Activated CD4-positive, alpha-beta T cell treated with anti-CD3 and anti-CD28 coated beads, Interleukin-2, amount 10 ng/mL, durations not matched to agents 24 days and 14 days (primary cell): ENCODE measurements around the gene FARP1. TPM values are rescaled to one million over a fixed set of nuclear protein-coding genes. Genes with fewer than 3 reads are reported as not detected.
"Not testable (repeated sequence)": the region's sequence is repeated elsewhere in the genome, so short reads cannot be mapped to it uniquely, and the experiment has no call there.

Experiments used
- DNase-seq: peaks from one replicate; pipeline ENCODE4 v3.0.0; 2022
- H3K27ac Mint-ChIP-seq: one replicate; pipeline ENCODE4 v1.8.0; 2022; ENCODE audit warnings: mild to moderate bottlenecking, mixed read lengths
- H3K27me3 Mint-ChIP-seq: one replicate; pipeline ENCODE4 v1.8.0; 2022; ENCODE audit warnings: mixed read lengths
- H3K36me3 Mint-ChIP-seq: one replicate; pipeline ENCODE4 v1.8.0; 2022; ENCODE audit warnings: low read depth, mild to moderate bottlenecking, mixed read lengths
- H3K4me1 Mint-ChIP-seq: one replicate; pipeline ENCODE4 v1.8.0; 2021; ENCODE audit warnings: mixed read lengths
- H3K4me3 Mint-ChIP-seq: one replicate; pipeline ENCODE4 v1.8.0; 2022; ENCODE audit warnings: mild to moderate bottlenecking, moderate library complexity, mixed read lengths
- H3K9me3 Mint-ChIP-seq: one replicate; pipeline ENCODE4 v1.8.0; 2021; ENCODE audit warnings: mixed read lengths
- intact Hi-C: fragments of 100-400 bp; cut with micrococcal nuclease; formaldehyde crosslinking; loops from one replicate; pipeline ENCODE4 v1.15.1; 2023
- total RNA-seq: library from RNA; stranded (reverse); gene quantifications from 2 replicates; pipeline ENCODE4 v1.2.3, GENCODE V29; 2022

FARP1 gene
- total RNA-seq, 1 donor from 2014 or later, result 0.37 TPM

- intact Hi-C loops, result no loop called here
- Mint-ChIP-seq H3K4me1 (no peaks in the 10 kb centered on the region), H3K9me3 (no peaks in the 10 kb centered on the region), H3K4me3 (no peak overlapping the region), H3K36me3 (no peaks in the 10 kb centered on the region), H3K27ac (no peak overlapping the region), H3K27me3 (peaks cover 1% of the 10 kb centered on the region)
- no peak for DNase-seq
These were observed 82.4 kb downstream of the FARP1 start for GRCh38 chr13:98225036-98225940.

DNA sequence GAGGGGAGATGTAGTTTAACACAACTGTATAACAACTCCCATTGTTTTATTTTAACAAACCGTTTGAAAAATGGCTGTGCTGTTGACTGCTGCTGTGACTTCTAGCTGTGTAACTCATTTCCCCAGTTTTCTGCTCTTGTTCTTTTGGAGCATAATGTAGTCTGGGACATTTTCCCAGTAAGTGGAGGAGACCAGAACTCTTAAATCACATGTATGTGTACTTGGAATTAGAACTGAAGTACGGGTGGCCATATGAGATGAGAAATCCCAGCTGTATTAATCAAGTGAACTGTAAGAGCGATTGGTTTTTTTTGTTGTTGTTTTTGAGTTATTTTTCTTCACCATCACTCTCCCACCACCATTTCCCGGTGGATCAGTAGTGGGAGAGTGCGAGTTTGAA lies 83.6 kb downstream of the FARP1 start:
- no peak for DNase-seq
- H3K4me3 Mint-ChIP-seq, result no peak overlapping the region
- no peaks in the 10 kb centered on the region for H3K36me3 Mint-ChIP-seq
- no peaks in the 10 kb centered on the region for H3K27me3 Mint-ChIP-seq
- H3K27ac Mint-ChIP-seq, result no peak overlapping the region
- H3K4me1 Mint-ChIP-seq, result no peaks in the 10 kb centered on the region
- intact Hi-C loops, result no loop called here
- no peaks in the 10 kb centered on the region for H3K9me3 Mint-ChIP-seq

- no peaks in the 10 kb centered on the region for H3K9me3 Mint-ChIP-seq
- no peak for DNase-seq
- H3K36me3 Mint-ChIP-seq, result no peaks in the 10 kb centered on the region
- H3K4me1 Mint-ChIP-seq, result no peaks in the 10 kb centered on the region
- intact Hi-C loops, result no loop called here
- H3K27me3 Mint-ChIP-seq, result peaks cover 1% of the 10 kb centered on the region
- no peak overlapping the region for H3K27ac Mint-ChIP-seq
- H3K4me3 Mint-ChIP-seq, result no peak overlapping the region
These were observed 85.9 kb downstream of the FARP1 start for GRCh38 chr13:98228661-98229341.

- H3K27me3 Mint-ChIP-seq, H3K27ac Mint-ChIP-seq, H3K4me3 Mint-ChIP-seq, H3K9me3 Mint-ChIP-seq, intact Hi-C loops, H3K4me1 Mint-ChIP-seq, DNase-seq, H3K36me3 Mint-ChIP-seq: not testable (repeated sequence)
These were observed 87.9 kb downstream of the FARP1 start for GRCh38 chr13:98230762-98231161.

DNA sequence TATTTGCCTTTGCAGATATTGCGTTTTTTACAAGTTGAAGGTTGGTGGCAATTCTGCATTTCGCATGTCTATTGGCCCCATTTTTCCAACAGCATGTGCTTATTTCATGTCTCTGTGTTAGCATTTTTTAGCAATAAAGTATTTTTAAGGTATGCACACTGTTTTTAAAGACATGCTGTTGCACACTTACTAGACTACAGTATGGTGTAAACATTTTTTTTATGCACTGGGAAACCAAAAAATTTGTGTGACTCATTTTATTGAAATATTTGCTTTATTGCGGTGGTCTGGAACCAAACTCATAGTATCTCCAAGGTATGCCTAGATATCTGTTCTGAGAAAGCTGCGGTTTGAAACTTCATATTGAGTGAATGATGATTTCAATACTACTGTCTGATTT lies 89.6 kb downstream of the FARP1 start:
- peaks cover 3% of the 10 kb centered on the region for H3K27me3 Mint-ChIP-seq
- H3K27ac Mint-ChIP-seq, result no peak overlapping the region
- H3K9me3 Mint-ChIP-seq, result no peaks in the 10 kb centered on the region
- no peaks in the 10 kb centered on the region for H3K36me3 Mint-ChIP-seq
- no peak overlapping the region for H3K4me3 Mint-ChIP-seq
- DNase-seq, result no peak
- H3K4me1 Mint-ChIP-seq, result no peaks in the 10 kb centered on the region
- intact Hi-C loops, result no loop called here

DNA sequence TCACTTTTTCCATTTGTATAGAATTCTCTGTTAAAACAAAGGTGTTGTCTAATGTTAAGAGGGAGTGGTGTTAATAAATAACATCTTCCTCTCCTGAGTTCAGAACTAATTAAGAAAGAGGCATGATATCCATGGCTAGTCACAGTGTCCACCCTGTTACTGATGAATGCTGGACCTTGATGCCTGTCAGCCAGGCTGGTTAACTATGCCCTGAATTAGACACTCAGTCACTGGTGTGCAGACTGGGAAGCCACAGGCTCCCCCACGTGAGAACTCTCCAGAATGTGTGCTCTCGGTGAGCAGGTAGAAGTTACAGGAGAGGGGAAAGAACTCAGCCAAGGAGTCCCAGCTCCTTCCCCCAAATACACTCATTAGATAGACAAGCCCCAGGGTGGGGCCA lies 90.2 kb downstream of the FARP1 start:
- no peaks in the 10 kb centered on the region for H3K36me3 Mint-ChIP-seq
- H3K9me3 Mint-ChIP-seq, result no peaks in the 10 kb centered on the region
- H3K27ac Mint-ChIP-seq, result no peak overlapping the region
- intact Hi-C loops, result no loop called here
- peaks cover 3% of the 10 kb centered on the region for H3K27me3 Mint-ChIP-seq
- no peak for DNase-seq
- H3K4me1 Mint-ChIP-seq, result no peaks in the 10 kb centered on the region
- no peak overlapping the region for H3K4me3 Mint-ChIP-seq

DNA sequence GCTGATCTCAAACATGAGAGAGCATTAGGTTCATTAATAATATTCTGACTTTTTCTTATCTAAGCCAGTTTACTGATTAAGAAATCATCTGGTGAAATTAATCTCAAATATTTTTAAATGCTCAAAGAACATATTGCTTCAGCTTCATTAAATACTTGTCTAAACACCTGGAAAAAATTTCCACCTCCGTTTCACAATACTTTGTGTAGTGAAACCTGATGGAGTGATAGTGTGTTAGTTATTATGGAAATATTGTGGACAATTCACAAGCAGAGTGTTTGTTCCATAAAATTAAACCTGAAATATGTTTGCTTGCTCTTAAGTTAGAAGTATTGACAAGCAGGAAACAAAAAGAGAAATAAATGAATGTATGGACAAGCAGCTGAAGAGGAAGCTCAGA lies 91.5 kb downstream of the FARP1 start:
- peaks cover 3% of the 10 kb centered on the region for H3K27me3 Mint-ChIP-seq

GRCh38 chr13:98236197-98236596 lies 93.3 kb downstream of the FARP1 start:
- H3K27ac Mint-ChIP-seq, result no peak overlapping the region
- intact Hi-C loops, result no loop called here
- H3K4me1 Mint-ChIP-seq, result no peaks in the 10 kb centered on the region
- H3K9me3 Mint-ChIP-seq, result no peaks in the 10 kb centered on the region
- H3K36me3 Mint-ChIP-seq, result no peaks in the 10 kb centered on the region
- H3K4me3 Mint-ChIP-seq, result no peak overlapping the region
- peaks cover 3% of the 10 kb centered on the region for H3K27me3 Mint-ChIP-seq
- no peak for DNase-seq

More for the DNA sequence above, 91.5 kb downstream of the FARP1 start:
- Mint-ChIP-seq H3K9me3 (no peaks in the 10 kb centered on the region), H3K36me3 (no peaks in the 10 kb centered on the region), H3K4me3 (no peak overlapping the region), H3K4me1 (no peaks in the 10 kb centered on the region), H3K27ac (no peak overlapping the region)
- intact Hi-C loops, result no loop called here
- DNase-seq, result no peak

DNA sequence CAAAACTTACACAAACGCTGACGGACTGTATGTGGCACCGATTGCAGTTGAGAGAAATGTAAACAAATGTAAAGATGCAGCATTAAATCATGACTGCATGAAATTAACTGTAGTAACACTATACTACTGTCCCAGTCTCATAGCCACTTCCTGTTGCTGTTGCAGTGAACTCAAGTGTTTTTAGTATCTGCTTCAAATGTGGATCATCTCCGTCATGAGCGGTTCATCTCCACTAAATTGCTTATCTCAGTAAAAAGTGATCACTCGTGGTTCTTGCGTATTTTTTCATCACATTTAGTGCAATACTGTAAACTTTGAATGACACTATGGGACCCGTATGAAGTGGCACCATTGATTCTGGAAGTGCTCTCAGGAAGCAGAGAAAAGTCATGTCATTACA lies 94.4 kb downstream of the FARP1 start:
- Mint-ChIP-seq H3K4me3 (no peak overlapping the region), H3K27me3 (peaks cover 3% of the 10 kb centered on the region), H3K9me3 (no peaks in the 10 kb centered on the region), H3K36me3 (no peaks in the 10 kb centered on the region), H3K27ac (no peak overlapping the region), H3K4me1 (no peaks in the 10 kb centered on the region)
- intact Hi-C loops, result no loop called here
- DNase-seq, result no peak

DNA sequence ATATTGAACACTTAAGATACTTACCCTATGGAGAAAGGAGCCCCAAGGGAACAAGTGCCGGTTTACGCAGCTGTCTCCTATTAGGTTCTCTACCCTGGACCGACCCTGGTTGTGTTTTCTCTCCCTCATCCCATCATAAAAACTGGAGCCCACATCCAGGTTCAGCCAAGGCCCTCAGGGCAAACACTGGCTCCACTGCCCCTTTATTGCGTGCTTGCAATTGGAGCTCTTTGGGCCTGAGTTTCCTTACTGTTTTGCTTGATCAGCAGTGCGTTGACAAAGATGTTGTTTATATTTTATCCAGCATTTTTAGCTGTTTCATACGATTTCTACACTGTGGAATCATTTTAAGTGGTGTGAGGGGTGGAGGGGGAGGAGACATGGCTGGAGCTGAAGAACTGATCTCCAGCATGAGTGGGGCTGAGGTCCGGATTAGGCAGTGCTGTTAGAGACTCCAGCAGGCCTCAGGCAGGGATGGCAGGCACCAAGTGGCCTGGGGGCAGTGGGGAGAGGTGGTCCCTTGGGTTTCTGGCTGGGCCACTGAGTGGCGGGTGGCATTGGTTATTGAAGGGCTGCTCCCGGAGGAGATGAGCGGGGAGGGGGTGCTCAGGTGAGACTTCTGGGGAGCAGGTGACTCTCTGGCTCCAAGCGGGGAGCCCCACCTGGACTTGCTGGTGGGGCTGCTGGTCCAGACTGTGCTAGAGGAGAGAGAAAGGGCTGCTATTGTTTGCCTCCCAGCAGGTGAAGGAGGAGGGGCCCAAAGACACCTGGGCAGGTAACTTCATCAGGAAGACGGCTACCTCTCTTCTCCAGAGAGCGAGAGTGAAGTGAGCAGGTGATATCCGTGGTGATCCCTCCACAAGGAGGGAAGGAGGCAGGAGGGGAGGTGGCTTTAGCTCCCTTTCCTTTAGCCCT lies 96.5 kb downstream of the FARP1 start:
- H3K27ac Mint-ChIP-seq, result no peak overlapping the region
- intact Hi-C loops, result no loop called here
- H3K9me3 Mint-ChIP-seq, result no peaks in the 10 kb centered on the region
- H3K4me1 Mint-ChIP-seq, result no peaks in the 10 kb centered on the region
- DNase-seq, result no peak
- H3K4me3 Mint-ChIP-seq, result no peak overlapping the region
- H3K27me3 Mint-ChIP-seq, result peaks cover 3% of the 10 kb centered on the region
- H3K36me3 Mint-ChIP-seq, result no peaks in the 10 kb centered on the region

DNA sequence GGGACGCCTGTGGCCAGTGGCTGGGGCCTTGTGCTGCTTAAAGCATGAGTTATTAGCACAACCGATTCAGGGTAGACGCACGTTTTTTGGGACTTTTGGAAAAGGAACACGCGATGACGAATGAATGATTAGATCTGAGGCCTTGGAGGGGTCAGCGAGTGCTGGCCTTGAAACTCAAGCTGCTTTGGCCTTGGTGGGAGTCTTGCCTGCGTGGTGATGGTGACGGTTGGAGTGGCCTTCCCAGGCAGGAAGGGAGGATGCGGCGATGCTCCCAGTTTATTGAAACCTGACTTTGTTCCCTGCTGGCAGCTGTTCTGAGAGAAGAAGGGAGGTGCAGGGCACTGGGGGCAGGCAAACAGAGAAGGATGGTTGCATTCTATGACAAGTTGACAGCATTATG lies 97.2 kb downstream of the FARP1 start:
- intact Hi-C loops, result no loop called here
- Mint-ChIP-seq H3K4me1 (no peaks in the 10 kb centered on the region), H3K4me3 (no peak overlapping the region), H3K9me3 (no peaks in the 10 kb centered on the region), H3K36me3 (no peaks in the 10 kb centered on the region), H3K27ac (no peak overlapping the region), H3K27me3 (peaks cover 5% of the 10 kb centered on the region)
- DNase-seq, result no peak

GRCh38 chr13:98240974-98241373 lies 98.1 kb downstream of the FARP1 start:
- H3K9me3 Mint-ChIP-seq, result no peaks in the 10 kb centered on the region
- no peak for DNase-seq
- intact Hi-C loops, result no loop called here
- H3K27me3 Mint-ChIP-seq, result peaks cover 5% of the 10 kb centered on the region
- H3K36me3 Mint-ChIP-seq, result no peaks in the 10 kb centered on the region
- no peaks in the 10 kb centered on the region for H3K4me1 Mint-ChIP-seq
- no peak overlapping the region for H3K27ac Mint-ChIP-seq
- no peak overlapping the region for H3K4me3 Mint-ChIP-seq

DNA sequence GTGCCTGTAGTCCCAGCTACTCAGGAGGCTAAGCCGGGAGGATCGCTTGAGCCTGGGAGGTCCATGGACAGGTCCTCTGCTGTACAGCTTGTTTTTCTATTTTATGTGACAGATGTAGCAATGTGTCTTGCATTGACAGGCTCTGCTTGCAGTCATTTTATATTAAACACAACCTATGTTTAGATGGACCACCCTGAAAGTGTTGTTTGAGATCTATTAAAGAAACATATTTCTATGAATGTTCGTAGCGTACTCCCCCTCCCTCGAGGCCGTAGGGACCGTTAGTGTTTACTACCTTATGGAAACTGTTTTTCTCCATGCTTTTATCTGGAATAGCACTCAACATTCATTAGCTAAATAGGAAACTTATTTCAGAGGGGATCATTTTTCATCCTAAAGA lies 99.1 kb downstream of the FARP1 start:
- Mint-ChIP-seq H3K4me3 (no peak overlapping the region), H3K4me1 (no peaks in the 10 kb centered on the region), H3K9me3 (no peaks in the 10 kb centered on the region), H3K36me3 (no peaks in the 10 kb centered on the region), H3K27me3 (peaks cover 5% of the 10 kb centered on the region), H3K27ac (no peak overlapping the region)
- intact Hi-C loops, result no loop called here
- no peak for DNase-seq

DNA sequence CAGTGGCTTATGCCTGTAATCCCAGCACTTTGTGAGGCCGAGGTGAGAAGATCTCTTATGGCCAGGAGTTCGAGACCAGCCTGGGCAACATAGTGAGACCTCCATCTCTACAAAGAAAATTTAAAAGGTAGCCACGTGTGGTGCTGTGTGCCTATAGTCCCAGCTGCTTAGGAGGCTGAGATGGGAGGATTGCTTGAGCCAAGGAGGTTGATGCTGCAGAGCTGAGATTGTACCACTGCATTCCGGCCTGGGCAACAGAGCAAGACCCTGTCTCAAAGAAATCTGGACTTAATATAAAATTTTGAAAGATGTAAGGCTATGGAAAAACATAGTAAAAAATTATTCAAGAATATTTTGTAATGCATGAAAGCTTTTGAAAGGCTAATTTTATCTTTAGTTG lies 99.5 kb downstream of the FARP1 start:
- H3K36me3 Mint-ChIP-seq, result no peaks in the 10 kb centered on the region
- no peaks in the 10 kb centered on the region for H3K9me3 Mint-ChIP-seq
- no peak overlapping the region for H3K27ac Mint-ChIP-seq
- intact Hi-C loops, result no loop called here
- no peaks in the 10 kb centered on the region for H3K4me1 Mint-ChIP-seq
- DNase-seq, result no peak
- H3K27me3 Mint-ChIP-seq, result peaks cover 8% of the 10 kb centered on the region
- no peak overlapping the region for H3K4me3 Mint-ChIP-seq
